HG02943 (cell line): ENCODE data around the gene HMX1.

Experiments used
- ATAC-seq: cut with Tn5 transposase; IDR thresholded peaks from one replicate; pipeline ENCODE4 v1.9.1; 2021; ENCODE audit warnings: mild to moderate bottlenecking, low read depth, moderate library complexity; ENCODE audit not compliant: unreplicated experiment

HMX1 gene

DNA sequence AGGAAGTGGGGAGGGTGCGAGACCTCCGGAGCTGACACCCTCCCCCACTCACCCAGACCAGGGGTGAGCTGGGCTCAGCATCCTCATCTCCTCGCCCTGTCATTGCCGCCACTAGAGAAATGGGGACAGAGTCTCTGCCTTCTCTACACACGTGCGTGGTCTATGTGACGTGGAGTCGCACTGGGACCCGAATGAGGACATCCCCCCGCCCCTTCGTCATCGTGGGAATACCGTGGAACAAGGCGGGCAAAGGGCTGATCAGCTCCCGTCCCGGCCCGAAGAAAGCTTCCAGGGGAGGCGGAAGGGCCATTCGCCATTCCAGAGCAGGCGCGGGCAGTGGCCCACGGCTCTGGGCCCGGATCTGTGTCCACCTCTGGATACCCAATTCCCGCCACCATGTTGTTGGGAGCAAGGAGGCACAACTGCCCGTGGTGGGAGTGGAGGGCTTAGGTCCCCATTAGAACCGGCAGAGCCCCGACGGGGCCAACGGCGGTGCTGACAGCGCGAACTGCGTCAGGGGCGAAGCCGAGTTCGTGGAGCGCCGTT, 12.0 kb downstream of the HMX1 start:
- ATAC-seq = no peak

GRCh38 chr4:8858701-8859210, 12.9 kb downstream of the HMX1 start:
- no peak for ATAC-seq

- ATAC-seq = no peak
Measured at GRCh38 chr4:8857766-8858700, 13.6 kb downstream of the HMX1 start.

DNA sequence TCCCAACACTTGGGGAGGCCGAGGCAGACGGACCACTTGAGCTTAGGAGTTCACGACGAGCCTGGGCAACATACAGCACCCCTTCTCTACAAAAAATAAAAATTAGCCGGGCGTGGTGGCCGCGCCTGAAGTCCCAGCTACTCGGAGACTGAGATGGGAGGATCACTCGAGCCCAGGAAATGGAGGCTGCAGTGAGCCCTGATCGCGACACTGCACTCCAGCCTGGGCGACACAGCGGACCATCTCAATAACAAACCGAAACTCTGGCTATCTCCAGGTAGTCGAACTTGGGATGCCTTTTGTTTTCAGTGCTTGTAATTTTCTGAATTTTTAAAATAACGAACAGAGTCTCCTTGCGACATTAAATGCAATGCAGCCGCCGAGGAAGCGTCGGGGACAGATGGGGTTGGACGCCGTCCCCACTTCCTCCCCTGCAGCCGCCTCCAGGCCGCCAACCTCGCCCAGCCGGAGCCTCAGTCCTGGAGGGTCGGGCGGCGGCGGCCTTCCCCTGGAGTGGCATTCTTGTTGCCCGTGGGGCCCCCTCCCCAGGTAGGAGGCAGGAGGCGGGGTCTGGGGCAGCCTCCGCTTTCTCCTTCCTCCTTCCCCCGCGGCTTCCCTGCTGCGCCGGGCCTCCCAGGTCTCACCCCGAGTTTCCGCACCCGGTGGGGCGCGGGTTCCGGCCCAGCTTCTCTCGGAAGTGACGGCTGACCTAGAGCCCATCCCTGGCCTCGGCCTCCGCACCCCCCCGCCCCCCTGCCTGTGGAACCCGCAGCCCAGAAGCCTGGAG, 14.6 kb downstream of the HMX1 start:
- no peak for ATAC-seq

GRCh38 chr4:8855818-8856245, 15.8 kb downstream of the HMX1 start:
- ATAC-seq = no peak

DNA sequence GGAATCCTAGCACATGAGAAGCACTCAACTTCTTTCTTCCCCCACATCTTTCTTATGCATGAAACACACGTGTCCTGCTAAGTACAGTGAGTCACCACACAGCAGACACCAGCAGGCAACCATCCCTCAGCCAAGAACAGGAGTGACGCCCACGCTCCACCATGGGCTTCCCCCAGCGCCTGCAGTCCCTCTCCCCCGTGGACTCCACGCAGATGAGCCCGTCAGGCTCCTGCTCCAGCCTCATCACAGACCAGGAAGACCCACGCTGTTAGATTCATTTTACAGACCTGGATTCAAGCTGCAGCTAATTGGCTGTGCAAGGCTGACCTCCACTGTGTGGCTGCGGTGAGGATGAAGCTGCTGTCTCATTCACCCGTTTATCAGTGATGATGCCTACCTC, 16.7 kb downstream of the HMX1 start:
- no peak for ATAC-seq

DNA sequence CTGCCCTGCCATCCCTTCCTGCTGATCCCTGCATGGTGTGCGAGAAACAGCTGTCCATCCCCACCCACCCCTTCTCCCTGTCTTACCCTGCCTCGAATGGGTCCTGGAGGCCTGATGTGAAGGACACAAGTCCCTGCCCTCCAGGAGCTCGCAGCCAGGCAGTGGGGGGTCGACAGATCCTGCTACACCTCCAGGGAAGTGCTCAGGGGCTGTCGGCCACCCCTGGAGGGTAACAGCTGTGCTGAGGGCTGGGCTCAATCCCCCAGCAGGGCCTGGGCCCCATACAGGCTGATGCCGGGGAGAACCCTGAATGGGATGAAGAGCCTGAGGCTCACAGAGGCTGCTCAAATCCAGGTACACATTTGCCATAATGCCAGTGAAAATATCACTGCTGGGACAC, 17.6 kb downstream of the HMX1 start:
- ATAC-seq = no peak

- no peak for ATAC-seq
Measured at GRCh38 chr4:8853249-8853648, 18.4 kb downstream of the HMX1 start.

- ATAC-seq = no peak
Measured at GRCh38 chr4:8852118-8852704, 19.4 kb downstream of the HMX1 start.

DNA sequence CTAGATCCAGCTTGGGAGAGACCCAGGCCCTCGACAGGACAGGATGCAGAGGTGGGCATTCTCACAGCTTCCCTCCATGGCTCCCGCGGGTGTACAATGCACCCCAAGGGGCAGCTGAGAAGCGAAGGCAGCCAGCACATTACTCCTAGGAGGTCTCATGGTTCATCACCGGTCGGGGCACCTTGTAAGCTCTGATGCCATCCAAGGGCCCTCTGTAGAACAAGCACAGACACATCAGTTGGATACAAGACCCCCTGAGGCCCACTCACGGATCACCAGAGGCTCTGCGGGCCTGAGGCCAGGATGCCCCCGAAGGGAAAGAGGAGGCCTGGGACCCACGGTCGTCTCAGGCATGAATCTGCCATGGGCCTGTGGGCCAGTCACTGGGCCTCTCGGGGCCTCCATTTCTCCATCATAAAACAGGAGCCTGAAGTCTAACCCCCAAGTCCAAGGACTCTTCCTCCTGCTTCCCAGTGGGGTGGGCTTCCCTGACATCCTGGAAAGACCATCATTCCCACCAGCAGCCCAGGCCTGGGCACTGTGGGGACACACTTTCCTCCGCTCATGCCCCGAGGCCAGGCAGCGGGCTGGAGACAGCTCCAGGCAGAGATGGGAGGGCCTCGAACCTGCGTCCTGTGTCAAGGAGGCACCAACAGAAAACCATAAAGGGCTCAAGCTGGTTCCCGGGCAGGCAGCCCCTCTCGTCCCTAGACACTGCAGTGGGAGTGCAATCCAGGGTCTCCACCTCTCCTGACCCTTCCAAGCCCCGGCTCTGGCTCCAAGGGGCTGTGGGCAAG, 20.1 kb downstream of the HMX1 start:
- ATAC-seq = no peak

- ATAC-seq = no peak
Measured at GRCh38 chr4:8850830-8851188, 20.8 kb downstream of the HMX1 start.

GRCh38 chr4:8850074-8850829, 21.4 kb downstream of the HMX1 start:
- no peak for ATAC-seq

DNA sequence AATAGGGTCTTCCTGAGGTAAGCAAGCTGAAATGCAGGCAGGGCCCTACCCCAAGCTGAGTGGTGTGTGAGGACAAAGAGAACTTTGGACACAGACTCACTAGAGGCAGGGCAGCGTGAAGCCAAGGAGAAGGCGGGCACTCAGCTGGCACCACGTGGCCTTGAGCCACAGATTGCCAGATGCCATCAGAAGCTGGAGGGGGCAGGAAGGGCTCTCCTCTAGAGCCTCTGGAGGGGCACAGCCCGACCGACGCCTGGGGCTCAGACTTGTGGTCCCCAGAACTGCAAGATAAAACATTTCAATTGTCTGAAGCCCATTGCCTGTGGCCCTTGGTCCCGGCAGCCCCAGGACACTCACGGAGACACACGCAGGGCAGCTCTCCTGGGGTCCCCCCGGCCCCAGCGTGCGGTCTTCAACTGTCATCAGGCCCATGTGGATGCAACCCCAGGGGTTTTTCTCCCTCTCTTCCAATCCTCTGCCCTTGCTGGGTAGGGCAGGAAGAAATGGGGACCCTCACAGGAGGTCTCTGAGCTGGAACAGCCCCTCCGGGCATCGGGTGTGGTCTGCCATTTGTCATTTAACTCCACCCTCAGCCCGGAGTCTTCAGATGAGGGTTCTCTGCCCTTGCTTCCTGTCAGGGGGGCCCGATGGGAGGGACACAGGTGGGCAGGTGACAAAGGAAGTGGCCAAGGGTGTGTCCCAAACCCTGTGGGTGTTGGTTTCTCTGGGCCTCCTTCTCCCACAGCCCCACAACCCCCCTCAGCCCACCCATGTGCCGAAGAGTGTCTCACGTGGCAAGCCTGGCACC, 22.2 kb downstream of the HMX1 start:
- no peak for ATAC-seq

DNA sequence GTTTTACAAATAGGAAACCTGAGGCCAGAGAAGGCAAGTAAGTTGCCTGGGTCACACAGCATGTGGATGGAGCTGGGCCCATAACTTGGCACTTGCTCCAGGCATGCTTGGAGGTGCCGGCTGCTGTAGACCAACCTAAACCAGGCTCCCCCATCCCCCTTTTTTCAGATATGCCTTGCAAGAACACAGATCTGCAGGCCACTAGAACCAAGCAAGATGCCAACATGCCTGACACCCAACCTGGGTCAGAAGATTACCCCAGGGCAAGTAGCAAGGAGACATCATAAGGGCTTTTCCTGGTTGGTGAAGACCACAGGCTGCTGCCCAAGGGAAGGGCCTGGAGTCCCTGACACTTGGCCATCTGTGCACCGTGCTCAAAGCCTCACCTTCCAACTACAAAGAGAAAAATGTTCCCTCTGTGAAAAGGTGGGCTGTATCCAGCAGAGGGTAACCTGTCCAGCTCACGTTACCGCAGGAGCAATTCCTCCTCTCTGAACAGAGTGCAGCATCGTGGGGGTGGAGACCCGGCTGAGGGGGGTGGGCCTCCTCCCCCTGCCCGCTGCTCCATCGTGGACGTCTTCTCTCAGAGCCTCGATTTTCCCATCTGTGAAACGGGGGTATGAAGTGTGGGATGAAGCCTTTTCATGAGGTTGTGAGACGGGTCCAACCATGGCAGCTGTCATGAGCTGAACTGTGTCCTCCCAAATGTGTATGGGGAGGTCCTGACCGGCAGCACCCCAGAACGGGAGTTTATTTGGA, 23.0 kb downstream of the HMX1 start:
- ATAC-seq = no peak

- ATAC-seq = no peak
Measured at GRCh38 chr4:8847764-8848163, 23.9 kb downstream of the HMX1 start.

DNA sequence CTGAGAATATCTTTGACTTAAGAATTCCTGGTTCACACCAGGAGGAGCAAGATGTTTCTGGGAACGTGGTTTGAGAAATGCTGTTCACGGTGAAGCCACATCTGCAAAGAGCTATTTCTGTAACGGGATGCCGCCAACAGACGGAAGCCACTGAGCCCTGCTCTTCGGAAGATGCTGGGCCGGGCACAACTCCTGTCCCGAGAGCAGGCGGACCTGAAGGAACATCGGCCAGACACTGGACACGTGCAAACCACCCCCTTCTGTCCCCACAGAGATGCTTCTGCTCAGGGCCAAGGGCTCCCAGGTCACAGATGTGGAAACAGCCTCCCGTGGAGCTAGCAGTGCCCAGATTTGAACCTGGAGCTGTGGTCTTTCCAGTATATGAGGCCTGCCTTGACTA, 24.3 kb downstream of the HMX1 start:
- ATAC-seq = no peak

DNA sequence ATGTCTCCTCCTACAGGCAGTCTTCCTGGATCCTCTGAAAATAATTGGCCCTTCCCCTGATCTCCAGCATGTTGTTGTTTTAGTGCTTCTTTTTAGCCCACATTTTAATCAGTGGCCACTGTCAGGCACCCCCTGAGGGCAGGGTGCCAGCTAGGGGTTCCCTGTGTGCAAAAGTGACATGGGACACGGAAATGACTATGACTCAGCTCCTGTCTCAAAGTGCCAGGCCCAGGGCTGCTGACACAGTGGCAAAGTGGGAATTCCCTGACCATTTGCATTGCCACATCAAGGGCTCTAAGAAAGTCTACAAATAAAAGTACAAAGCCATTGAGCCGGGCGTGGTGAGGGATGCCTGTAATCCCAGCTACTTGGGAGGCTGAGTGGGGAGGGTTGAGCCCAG, 24.8 kb downstream of the HMX1 start:
- ATAC-seq = no peak
